Measurements from ENCODE around the gene SPANXA2.
A peak's percentile ranks its signal among the peaks of the same experiment; 100 is the strongest.
"Not testable (repeated sequence)": the region's sequence is repeated elsewhere in the genome, so short reads cannot be mapped to it uniquely, and the experiment has no call there.

SPANXA2 gene

GRCh38 chrX:141589408-141589807 is at the start of gene SPANXA2:
TSS of gene SPANXA2 (plus strand) at chrX:141589708. CDS start at chrX:141589768, 60 bp downstream.
- DNase-seq (ENCODE audit: low spot score) = not testable (repeated sequence)

GRCh38 chrX:141542551-141542950 is 47.0 kb upstream of the SPANXA2 start:
- DNase-seq (ENCODE audit: low spot score) = not testable (repeated sequence)

GRCh38 chrX:141584638-141585037 is 4.9 kb upstream of the SPANXA2 start, which contains the start of gene SPANXA1:
TSS of gene SPANXA1 (minus strand) at chrX:141584738. CDS start at chrX:141584678, 60 bp downstream.
- DNase-seq (ENCODE audit: low spot score) = not testable (repeated sequence)

GRCh38 chrX:141609111-141609510 is 19.6 kb downstream of the SPANXA2 start:
- no peak for DNase-seq (ENCODE audit: low spot score)

GRCh38 chrX:141619336-141619735 is 29.8 kb downstream of the SPANXA2 start:
- no peak for DNase-seq (ENCODE audit: low spot score)

- no peak for DNase-seq (ENCODE audit: low spot score)
These were observed 42.6 kb downstream of the SPANXA2 start for GRCh38 chrX:141632124-141632523.

- peak; percentile 1 for DNase-seq (ENCODE audit: low spot score)
These were observed 49.0 kb downstream of the SPANXA2 start for GRCh38 chrX:141638550-141638949.

All from Ammon's horn (tissue), 1 donor.